ENCODE measurements around the gene RBM47. TPM values are rescaled to one million over a fixed set of nuclear protein-coding genes. Genes with fewer than 3 reads are reported as not detected.
A peak's percentile ranks its signal among the peaks of the same experiment; 100 is the strongest.

Gene RBM47
- total and polyA plus RNA-seq, 10 of the 15 experiments (the other 5 are each of a cell fraction or from before 2014, with no cell fraction given) = 7.9 to 45.0 (median 28.7) TPM

GRCh38 chr4:40506066-40506465 lies 123.6 kb downstream of the RBM47 start:
- BruUV-seq (replicated peaks) = no TSS peak
- Histone ChIP-seq H2AFZ (ENCODE audit: control insufficient read depth, low read depth, low read length) (no peak overlapping the region), H3K27me3 (replicated peaks in 1 of 2; ENCODE audit: control insufficient read depth in 2 of 2, insufficient read depth in 2 of 2, low read length in 1 of 2) (no peaks in the 10 kb centered on the region), H3K27ac (ENCODE audit: control insufficient read depth, insufficient read depth) (no peak overlapping the region), H3K9me3 (replicated peaks; ENCODE audit: control insufficient read depth, insufficient read depth, low read length) (no peaks in the 10 kb centered on the region), H3K79me2 (ENCODE audit: control insufficient read depth, insufficient read depth, low read length) (peaks cover 45% of the 10 kb centered on the region), H3K36me3 (ENCODE audit: control insufficient read depth in 2 of 2, insufficient read depth in 2 of 2, low read length in 1 of 2) (peaks cover 0 to 8% of the 10 kb centered on the region in 2 experiments; a peak in 3 of 4 replicates), H4K20me1 (ENCODE audit: control insufficient read depth, insufficient read depth) (no peaks in the 10 kb centered on the region), H3K4me3 (no peak overlapping the region), H3K4me2 (ENCODE audit: control insufficient read depth, insufficient read depth) (no peak overlapping the region), H3K4me1 (ENCODE audit: control insufficient read depth, insufficient read depth, low read length) (peaks cover 21% of the 10 kb centered on the region), H3K9ac (ENCODE audit: control insufficient read depth, insufficient read depth, low read length) (no peak overlapping the region)
- intact Hi-C loops (cut with micrococcal nuclease; ENCODE audit: unreplicated experiment) (no loop called here), in situ Hi-C loops (cut with MboI) (no loop called here)
- TF ChIP-seq RCOR1 (conservative IDR thresholded peaks at IDR 0.05; ENCODE audit: low read depth, low read length) (no peak), PKNOX1 (IDR thresholded peaks at IDR 0.05) (peak; percentile 74)
- ATAC-seq (no peak), FAIRE-seq (no peak), DNase-seq (ENCODE audit: low read depth, low spot score) (no peak)
- ChIA-PET CTCF (interaction anchor here (1.2 kb wide), 1 partner anchor 17 kb away, joined by 4 read pairs; no protein-coding TSS in a partner anchor), SMC1A (ENCODE audit: uncharacterized antibody, unreplicated experiment) (interaction anchor here (0.6 kb wide), 1 partner anchor 60 kb away, joined by 3 read pairs; no protein-coding TSS in a partner anchor), POLR2A (no interaction called here), RAD21 (ENCODE audit: unreplicated experiment) (no interaction called here)
- 36% methylated on average over 3 of the region's 3 CpGs for WGBS (ENCODE audit: insufficient coverage, insufficient replicate concordance, low lambda C conversion rate, missing lambda C conversion rate)

GRCh38 chr4:40502934-40503333 lies 126.7 kb downstream of the RBM47 start:
- Histone ChIP-seq H3K4me1 (ENCODE audit: control insufficient read depth, insufficient read depth, low read length) (peaks cover 21% of the 10 kb centered on the region), H4K20me1 (ENCODE audit: control insufficient read depth, insufficient read depth) (no peaks in the 10 kb centered on the region), H3K4me2 (ENCODE audit: control insufficient read depth, insufficient read depth) (no peak overlapping the region), H3K27ac (ENCODE audit: control insufficient read depth, insufficient read depth) (peak overlapping the region; percentile 57), H3K4me3 (peak overlapping the region; percentile 18; the same call in 1 of the 2 replicates), H3K36me3 (ENCODE audit: control insufficient read depth in 2 of 2, insufficient read depth in 2 of 2, low read length in 1 of 2) (peaks cover 0 to 3% of the 10 kb centered on the region in 2 experiments; a peak in 3 of 4 replicates), H3K9ac (ENCODE audit: control insufficient read depth, insufficient read depth, low read length) (no peak overlapping the region), H3K27me3 (replicated peaks in 1 of 2; ENCODE audit: control insufficient read depth in 2 of 2, insufficient read depth in 2 of 2, low read length in 1 of 2) (no peaks in the 10 kb centered on the region), H2AFZ (ENCODE audit: control insufficient read depth, low read depth, low read length) (no peak overlapping the region), H3K9me3 (replicated peaks; ENCODE audit: control insufficient read depth, insufficient read depth, low read length) (no peaks in the 10 kb centered on the region), H3K79me2 (ENCODE audit: control insufficient read depth, insufficient read depth, low read length) (peaks cover 31% of the 10 kb centered on the region)
- no CpG with 5 or more reads among the region's 1 CpG for WGBS (ENCODE audit: insufficient coverage, insufficient replicate concordance, low lambda C conversion rate, missing lambda C conversion rate)
- TF ChIP-seq EZH2 (IDR thresholded peaks at IDR 0.05; ENCODE audit: borderline replicate concordance, control insufficient read depth, low read depth, low read length) (no peak), MXI1 (IDR thresholded peaks at IDR 0.05; ENCODE audit: low read depth, low read length) (no peak), CREM (IDR thresholded peaks at IDR 0.05; ENCODE audit: low read depth) (0 out of 2 replicates have a peak, but pooled peaks have one; percentile 53), BHLHE40 (IDR thresholded peaks at IDR 0.05; ENCODE audit: borderline replicate concordance in 1 of 2, low read depth in 2 of 2, low read length in 1 of 2) (no peak), TARDBP (IDR thresholded peaks at IDR 0.05; ENCODE audit: borderline replicate concordance) (no peak), ATF7 (IDR thresholded peaks at IDR 0.05; ENCODE audit: low read depth) (0 out of 2 replicates have a peak, but pooled peaks have one; percentile 15), CREB1 (IDR thresholded peaks at IDR 0.05; ENCODE audit: low read depth) (peak; percentile 85), EP300 (IDR thresholded peaks at IDR 0.05; ENCODE audit: borderline replicate concordance in 1 of 2, control insufficient read depth in 1 of 2, low read depth in 2 of 2, low read length in 2 of 2) (no peak)
- DNase-seq (ENCODE audit: low read depth, low spot score) (no peak), FAIRE-seq (no peak), ATAC-seq (peak; percentile 68)
- CTCF ChIA-PET = interaction anchor here (1.2 to 1.3 kb wide), 2 partner anchors 16 to 17 kb away, joined by 4 to 7 read pairs; no protein-coding TSS in a partner anchor
- BruUV-seq (replicated peaks) = no TSS peak
- POLR2A ChIA-PET = interaction anchor here (0.6 kb wide), 1 partner anchor 57 kb away, joined by 3 read pairs; no protein-coding TSS in a partner anchor
- RAD21 ChIA-PET (ENCODE audit: unreplicated experiment) = interaction anchor here (1.2 kb wide), 1 partner anchor 13 kb away, joined by 7 read pairs; no protein-coding TSS in a partner anchor
- in situ Hi-C loops (cut with MboI) = no loop called here
- intact Hi-C loops (cut with micrococcal nuclease; ENCODE audit: unreplicated experiment) = no loop called here
- SMC1A ChIA-PET (ENCODE audit: uncharacterized antibody, unreplicated experiment) = interaction anchor here (1.3 to 1.9 kb wide), 2 partner anchors 11 to 18 kb away, joined by 3 to 6 read pairs; no protein-coding TSS in a partner anchor

All from GM12878 (cell line).